ENCODE results near the gene IMPA2. TPM values are rescaled to one million over a fixed set of nuclear protein-coding genes. Genes with fewer than 3 reads are reported as not detected.

Gene IMPA2
- total and polyA plus RNA-seq, 2 of the 4 experiments (the other 2 are of a cell fraction) = 5.4 to 5.5 TPM

DNA sequence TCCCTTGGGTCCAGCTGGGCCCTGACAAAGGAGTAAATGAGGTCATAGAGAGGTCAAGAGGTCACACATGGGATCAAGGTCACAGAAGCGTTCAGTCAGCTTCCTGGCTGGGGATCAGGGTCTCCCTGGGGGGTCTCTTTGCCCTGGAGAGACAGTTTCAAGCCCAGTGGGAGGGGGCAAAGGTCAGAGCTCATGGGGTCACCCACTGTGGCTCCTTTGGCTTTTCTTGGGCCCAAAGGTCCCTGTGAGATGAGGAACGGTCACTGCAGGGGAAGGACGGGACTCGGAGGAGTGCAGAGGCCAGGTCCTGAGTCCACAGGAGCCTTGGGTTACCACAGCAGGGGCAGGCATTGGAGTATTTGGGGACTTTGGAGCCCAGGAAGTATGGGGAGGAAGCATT, 81.7 kb downstream of the IMPA2 start:
- H3K9me1 ChIP-seq (ENCODE audit: insufficient read depth, low read length) = peaks cover 3% of the 10 kb centered on the region; the same call in 1 of the 2 replicates
- BruUV-seq (replicated peaks) = no TSS peak
- DNase-seq (no peak), ATAC-seq (ENCODE audit: low read depth) (no peak)
- H3K4me2 ChIP-seq (ENCODE audit: low read depth, low read length) = no peak overlapping the region
- H2BK120ac ChIP-seq (ENCODE audit: low read depth, low read length) = no peak overlapping the region
- no peak overlapping the region for H4K91ac ChIP-seq (ENCODE audit: insufficient read depth, low read depth, low read length)
- in situ Hi-C loops (cut with MboI; ENCODE audit: low sequenced_read_pairs) (no loop called here), intact Hi-C loops (cut with micrococcal nuclease) (no loop called here), dilution Hi-C loops (cut with HindIII; ENCODE audit: low sequenced_read_pairs, unreplicated experiment) (no loop called here)
- no peak overlapping the region for H2BK5ac ChIP-seq (ENCODE audit: low read depth, low read length, poor library complexity, severe bottlenecking)
- no peaks in the 10 kb centered on the region for H3K9me3 ChIP-seq (ENCODE audit: control insufficient read depth, insufficient read depth, low read length)
- H3K23ac ChIP-seq (ENCODE audit: low read depth, low read length) = no peak overlapping the region
- POLR2A ChIA-PET (ENCODE audit: unreplicated experiment) = no interaction called here
- H4K8ac ChIP-seq (ENCODE audit: low read depth in 2 of 2, low read length in 2 of 2) = no peak overlapping the region
- 33% methylated on average over 1 of the region's 4 CpGs; no CpG with 5 or more reads in 1 of the 2 experiments for WGBS, 2 experiments (ENCODE audit: extremely low coverage in 2 of 2, insufficient read length in 1 of 2)
- no peak overlapping the region for H2BK20ac ChIP-seq (ENCODE audit: low read depth, low read length)
- CTCF ChIA-PET = no interaction called here
- no peak overlapping the region for H3K18ac ChIP-seq (ENCODE audit: low read depth, low read length)
- TF ChIP-seq POLR2A (IDR thresholded peaks at IDR 0.05; ENCODE audit: low read depth, low read length) (no peak), BHLHE40 (IDR thresholded peaks at IDR 0.05; ENCODE audit: low read depth, low read length) (no peak), CHD1 (IDR thresholded peaks at IDR 0.05; ENCODE audit: low read depth, low read length) (no peak), FOS (IDR thresholded peaks at IDR 0.05; ENCODE audit: low read depth, low read length) (no peak), SMC3 (IDR thresholded peaks at IDR 0.05; ENCODE audit: low read depth, low read length) (no peak), MXI1 (IDR thresholded peaks at IDR 0.05; ENCODE audit: borderline replicate concordance, low read depth, low read length) (no peak), MAFK (IDR thresholded peaks at IDR 0.05; ENCODE audit: low read depth, low read length) (no peak), RFX5 (IDR thresholded peaks at IDR 0.05; ENCODE audit: low read depth, low read length) (no peak), RCOR1 (IDR thresholded peaks at IDR 0.05; ENCODE audit: insufficient replicate concordance, low read length) (no peak), NFE2L2 (IDR thresholded peaks at IDR 0.05; ENCODE audit: low read depth, low read length) (no peak)
- TF ChIP-seq, protein P1, sequence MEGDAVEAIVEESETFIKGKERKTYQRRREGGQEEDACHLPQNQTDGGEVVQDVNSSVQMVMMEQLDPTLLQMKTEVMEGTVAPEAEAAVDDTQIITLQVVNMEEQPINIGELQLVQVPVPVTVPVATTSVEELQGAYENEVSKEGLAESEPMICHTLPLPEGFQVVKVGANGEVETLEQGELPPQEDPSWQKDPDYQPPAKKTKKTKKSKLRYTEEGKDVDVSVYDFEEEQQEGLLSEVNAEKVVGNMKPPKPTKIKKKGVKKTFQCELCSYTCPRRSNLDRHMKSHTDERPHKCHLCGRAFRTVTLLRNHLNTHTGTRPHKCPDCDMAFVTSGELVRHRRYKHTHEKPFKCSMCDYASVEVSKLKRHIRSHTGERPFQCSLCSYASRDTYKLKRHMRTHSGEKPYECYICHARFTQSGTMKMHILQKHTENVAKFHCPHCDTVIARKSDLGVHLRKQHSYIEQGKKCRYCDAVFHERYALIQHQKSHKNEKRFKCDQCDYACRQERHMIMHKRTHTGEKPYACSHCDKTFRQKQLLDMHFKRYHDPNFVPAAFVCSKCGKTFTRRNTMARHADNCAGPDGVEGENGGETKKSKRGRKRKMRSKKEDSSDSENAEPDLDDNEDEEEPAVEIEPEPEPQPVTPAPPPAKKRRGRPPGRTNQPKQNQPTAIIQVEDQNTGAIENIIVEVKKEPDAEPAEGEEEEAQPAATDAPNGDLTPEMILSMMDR (conservative IDR thresholded peaks at IDR 0.05; ENCODE audit: low read depth, low read length) = no peak
- TF ChIP-seq, protein P2, sequence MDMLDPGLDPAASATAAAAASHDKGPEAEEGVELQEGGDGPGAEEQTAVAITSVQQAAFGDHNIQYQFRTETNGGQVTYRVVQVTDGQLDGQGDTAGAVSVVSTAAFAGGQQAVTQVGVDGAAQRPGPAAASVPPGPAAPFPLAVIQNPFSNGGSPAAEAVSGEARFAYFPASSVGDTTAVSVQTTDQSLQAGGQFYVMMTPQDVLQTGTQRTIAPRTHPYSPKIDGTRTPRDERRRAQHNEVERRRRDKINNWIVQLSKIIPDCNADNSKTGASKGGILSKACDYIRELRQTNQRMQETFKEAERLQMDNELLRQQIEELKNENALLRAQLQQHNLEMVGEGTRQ (IDR thresholded peaks at IDR 0.05; ENCODE audit: low read depth, low read length) = no peak
- H4K5ac ChIP-seq (ENCODE audit: low read depth, low read length) = no peak overlapping the region
- H4K20me1 ChIP-seq (ENCODE audit: insufficient read depth, low read length) = no peaks in the 10 kb centered on the region
- no peak overlapping the region for H3K4ac ChIP-seq (ENCODE audit: low read depth, low read length)
- no peaks in the 10 kb centered on the region for H3K4me1 ChIP-seq (ENCODE audit: control insufficient read depth, insufficient read depth, low read length)
- H3K9ac ChIP-seq (ENCODE audit: low read depth, low read length) = no peak overlapping the region
- no peaks in the 10 kb centered on the region for H3K36me3 ChIP-seq (ENCODE audit: control insufficient read depth, insufficient read depth, low read length)
- H2AK9ac ChIP-seq (replicated peaks; ENCODE audit: low read depth, low read length, poor library complexity) = no peak overlapping the region
- no peak overlapping the region for H2AK5ac ChIP-seq (ENCODE audit: low read depth, low read length)
- H2AFZ ChIP-seq (replicated peaks; ENCODE audit: low read length, poor library complexity) = no peak overlapping the region
- no peak overlapping the region for H3K14ac ChIP-seq (replicated peaks; ENCODE audit: low read depth, low read length)
- no peak overlapping the region for H2BK15ac ChIP-seq (ENCODE audit: low read depth, low read length)
- H3K27me3 ChIP-seq (ENCODE audit: control insufficient read depth, insufficient read depth, low read length) = peaks cover 4% of the 10 kb centered on the region; the same call in 1 of the 2 replicates
- no peaks in the 10 kb centered on the region for H3K79me1 ChIP-seq (ENCODE audit: low read depth in 1 of 2, low read length in 2 of 2)
- H3K27ac ChIP-seq (ENCODE audit: insufficient read depth, low read length) = no peak overlapping the region
- no peak overlapping the region for H3K56ac ChIP-seq (ENCODE audit: extremely low read depth, insufficient read depth, low read length)
- H3K4me3 ChIP-seq (ENCODE audit: insufficient read depth, low read depth, low read length) = no peak overlapping the region
